GM04503 (cell line): ENCODE measurements around the gene CABP7.

Experiments used
- DNase-seq: peaks from one replicate; pipeline ENCODE4 v3.0.0-alpha.2; 2012; ENCODE audit warnings: low read depth

Gene CABP7

GRCh38 chr22:29773233-29773632 lies 53.4 kb downstream of the CABP7 start:
- no peak for DNase-seq

- DNase-seq = no peak
These were observed 60.4 kb downstream of the CABP7 start for GRCh38 chr22:29780220-29780619.

- peak; percentile 82 for DNase-seq
These were observed 61.2 kb downstream of the CABP7 start for GRCh38 chr22:29780748-29781676.
